SK-N-SH treated with all-trans-retinoic acid at 6 μM for 48 hours (cell line): Measurements from ENCODE around the gene TRMT112.

Source experiments
- ARNTL ChIP-seq: fragments of 450-650 bp; formaldehyde crosslinking; IDR thresholded peaks from 2 replicates; pipeline ENCODE4 v1.5.0; 2020; ENCODE audit warnings: low read depth, mild to moderate bottlenecking, moderate library complexity, borderline replicate concordance
- GLIS3 ChIP-seq: fragments of 250-450 bp; sonication (Bioruptor Pico); IDR thresholded peaks from 2 replicates; pipeline ENCODE4 v1.5.0; 2020; ENCODE audit warnings: mild to moderate bottlenecking, moderate library complexity
- PATZ1 ChIP-seq: fragments of 250-450 bp; sonication (Bioruptor Pico); IDR thresholded peaks from 2 replicates; pipeline ENCODE4 v1.8.0; 2020; ENCODE audit warnings: mild to moderate bottlenecking, moderate library complexity, borderline replicate concordance
- POU6F1 ChIP-seq: fragments of 250-450 bp; sonication (Bioruptor Pico); IDR thresholded peaks from 2 replicates; pipeline ENCODE4 v1.8.0; 2021; ENCODE audit warnings: low read depth, mild to moderate bottlenecking, moderate library complexity, borderline replicate concordance
- PPARA ChIP-seq: fragments of 250-450 bp; sonication (Bioruptor Pico); IDR thresholded peaks from 2 replicates; pipeline ENCODE4 v1.5.0; 2020; ENCODE audit warnings: mild to moderate bottlenecking, borderline replicate concordance
- TOX ChIP-seq: fragments of 250-450 bp; sonication (Bioruptor Pico); IDR thresholded peaks from 2 replicates; pipeline ENCODE4 v1.8.0; 2021; ENCODE audit warnings: mild to moderate bottlenecking, moderate library complexity, borderline replicate concordance
- ZFP3 ChIP-seq: fragments of 250-450 bp; sonication (Bioruptor Pico); IDR thresholded peaks from 2 replicates; pipeline ENCODE4 v1.5.0; 2020; ENCODE audit warnings: mild to moderate bottlenecking, moderate library complexity
- ZFP30 ChIP-seq: fragments of 450-650 bp; formaldehyde crosslinking; IDR thresholded peaks from 2 replicates; pipeline ENCODE4 v1.5.0; 2022; ENCODE audit warnings: mild to moderate bottlenecking, moderate library complexity

DNA sequence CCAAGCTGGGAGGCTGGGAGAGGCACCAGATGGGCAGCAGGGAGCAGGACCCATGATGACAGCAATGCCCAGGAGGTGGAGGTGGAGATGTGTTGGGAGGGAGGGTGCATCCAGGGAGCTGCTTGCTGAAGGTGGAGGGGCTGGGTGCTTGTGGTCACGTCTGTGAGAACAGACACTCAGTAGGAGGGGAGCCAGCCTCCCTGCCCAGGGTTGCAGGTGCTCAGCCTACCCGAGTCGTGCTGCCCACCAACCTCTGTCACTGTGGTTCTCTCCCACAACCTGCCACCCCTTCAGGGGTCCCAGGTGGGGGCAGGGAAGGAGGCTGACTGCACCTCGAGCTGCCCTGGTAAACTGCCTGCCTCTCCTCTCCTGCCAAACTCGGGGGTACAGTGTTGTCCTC lies 6.0 kb upstream of the TRMT112 start:
- no peak for TF ChIP-seq ZFP30 (CRISPR knock-in tag)
- TF ChIP-seq PPARA (CRISPR knock-in tag), result no peak
- TF ChIP-seq ZFP3 (CRISPR knock-in tag), result no peak
- TF ChIP-seq GLIS3, result no peak
- TF ChIP-seq PATZ1, result no peak
- TF ChIP-seq POU6F1, result no peak
- TF ChIP-seq ARNTL (CRISPR knock-in tag), result no peak
- no peak for TF ChIP-seq TOX
